GM12864 (cell line): ENCODE measurements around the gene BPIFA1.

ENCODE experiments used
- DNase-seq: peaks from one replicate; pipeline ENCODE4 v3.0.0-alpha.2; 2011; ENCODE audit warnings: low read depth
- H3K4me3 ChIP-seq: 2 replicates; pipeline ENCODE4 v1.5.1; 2011; ENCODE audit warnings: mild to moderate bottlenecking, low read depth, low read length, control low read depth
- CTCF ChIP-seq: IDR thresholded peaks from 2 replicates; pipeline ENCODE4 v1.5.1; 2011; ENCODE audit warnings: low read depth, mild to moderate bottlenecking, moderate library complexity, low read length, control low read depth, inconsistent platforms; ENCODE audit errors: missing control alignments

The BPIFA1 gene

DNA sequence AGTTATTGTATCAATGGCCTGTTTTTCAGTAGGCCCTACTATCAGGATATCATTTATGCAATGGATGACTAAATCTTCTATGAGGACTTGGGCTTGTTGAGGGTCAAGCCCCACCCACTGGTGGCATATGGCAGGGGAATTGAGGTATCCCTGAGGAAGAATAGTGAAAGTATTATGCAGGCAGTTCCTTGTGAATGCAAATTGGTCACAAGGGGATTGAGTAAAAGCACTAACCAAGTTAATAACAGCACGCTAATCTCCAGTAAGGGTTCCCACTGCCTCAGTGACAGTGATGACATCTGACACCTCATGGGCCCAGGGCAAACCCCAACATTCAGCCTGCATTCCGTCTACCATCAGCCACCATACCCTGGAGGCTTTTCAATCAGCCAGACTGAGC is 14.9 kb downstream of the BPIFA1 start:
- no peak for TF ChIP-seq CTCF
- no peak overlapping the region for H3K4me3 ChIP-seq
- DNase-seq, result no peak

GRCh38 chr20:33251496-33251895 is 15.7 kb downstream of the BPIFA1 start:
- TF ChIP-seq CTCF, result no peak
- no peak overlapping the region for H3K4me3 ChIP-seq
- no peak for DNase-seq

GRCh38 chr20:33252460-33252859 is 16.7 kb downstream of the BPIFA1 start:
- DNase-seq, result no peak

GRCh38 chr20:33255005-33255404 is 19.2 kb downstream of the BPIFA1 start:
- H3K4me3 ChIP-seq, result no peak overlapping the region
- TF ChIP-seq CTCF, result no peak
- DNase-seq, result no peak

More at GRCh38 chr20:33252460-33252859, 16.7 kb downstream of the BPIFA1 start:
- no peak overlapping the region for H3K4me3 ChIP-seq
- no peak for TF ChIP-seq CTCF

- H3K4me3 ChIP-seq, result no peak overlapping the region
- TF ChIP-seq CTCF, result no peak
- DNase-seq, result no peak
Observed at GRCh38 chr20:33257237-33257636, 21.4 kb downstream of the BPIFA1 start.

- DNase-seq, result no peak
- H3K4me3 ChIP-seq, result no peak overlapping the region
- no peak for TF ChIP-seq CTCF
Observed at GRCh38 chr20:33259371-33259770, 23.6 kb downstream of the BPIFA1 start.

DNA sequence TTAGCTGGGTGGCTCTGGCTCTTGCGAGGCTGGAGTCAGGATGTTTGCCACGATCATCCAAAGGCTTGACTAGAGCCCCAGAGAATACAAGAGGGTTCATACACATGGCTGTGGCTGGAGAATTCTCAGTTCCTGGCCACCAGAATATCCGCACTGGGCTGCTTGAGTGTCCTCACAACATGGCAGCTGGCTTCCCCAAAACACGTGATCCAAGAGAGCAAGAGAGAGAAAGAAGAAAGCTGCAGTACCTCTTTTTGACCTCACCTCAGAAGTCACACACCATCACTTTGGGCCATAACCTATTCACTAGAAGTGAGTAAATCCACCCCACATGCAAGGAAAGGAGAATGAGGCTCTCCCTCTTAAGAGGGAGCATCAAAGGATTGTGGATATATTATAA is 25.7 kb downstream of the BPIFA1 start:
- no peak for DNase-seq
- no peak for TF ChIP-seq CTCF
- H3K4me3 ChIP-seq, result no peak overlapping the region
